G401.6 (cell line): ENCODE data around the gene BEST2.
A peak's percentile ranks its signal among the peaks of the same experiment; 100 is the strongest.

ENCODE experiments used
- FAIRE-seq: peaks from 2 replicates; lab custom pipeline; 2012; peaks lifted over from hg19 to GRCh38; lab: Jason Lieb, UNC

Gene BEST2

GRCh38 chr19:12801466-12802266, 50.1 kb downstream of the BEST2 start, which contains the start of the genes PRDX2 and THSD8:
TSS of gene PRDX2 (minus strand) at chr19:12801800. CDS start at chr19:12801261, 539 bp downstream.
TSS of gene THSD8 (plus strand) at chr19:12802069. CDS start at chr19:12802072, 3 bp downstream.
- FAIRE-seq: no peak

GRCh38 chr19:12802267-12803106, 50.9 kb downstream of the BEST2 start:
- no peak for FAIRE-seq

- FAIRE-seq: no peak
Measured at GRCh38 chr19:12804051-12804450, 52.5 kb downstream of the BEST2 start.

- peak; percentile 11 for FAIRE-seq
Measured at GRCh38 chr19:12806242-12807081, 54.9 kb downstream of the BEST2 start, which contains the start of gene RNASEH2A. TSS of gene RNASEH2A (plus strand) at chr19:12806584. CDS start at chr19:12806674, 90 bp downstream.
